Ovary (tissue), 9 donors: ENCODE data around the gene PAM. TPM values are rescaled to one million over a fixed set of nuclear protein-coding genes. Genes with fewer than 3 reads are reported as not detected.
"Not testable (repeated sequence)": the region's sequence is repeated elsewhere in the genome, so short reads cannot be mapped to it uniquely, and the experiment has no call there.

Experiments used
- DNase-seq, 5 donors: peaks; one replicate each; pipeline ENCODE4 v3.0.0-alpha.2; 2019 to 2020
- H3K27ac ChIP-seq, 2 donors: fragments of 200-600 bp; one replicate each; pipeline versions ENCODE4 v1.5.1 to v1.8.0; 2019 to 2022
- H3K27me3 ChIP-seq: fragments of 200-600 bp; one replicate; pipeline ENCODE4 v1.8.0; 2022
- H3K36me3 ChIP-seq: fragments of 200-600 bp; sonication (generic); one replicate; pipeline ENCODE4 v1.5.1; 2019
- H3K4me1 ChIP-seq: one replicate; pipeline ENCODE4 v1.8.1; 2013; ENCODE audit warnings: mild to moderate bottlenecking, moderate library complexity; ENCODE audit not compliant: insufficient read depth
- H3K4me3 ChIP-seq: fragments of 200-600 bp; sonication (generic); one replicate; pipeline ENCODE4 v1.5.1; 2017
- H3K9me3 ChIP-seq, 2 donors: fragments of 200-600 bp in 1 of 2; sonication (generic) in 1 of 2; one replicate each; pipeline versions ENCODE4 v1.5.1 to v1.8.1; 2013 to 2019; ENCODE audit warnings: mild to moderate bottlenecking in 1 of 2, moderate library complexity in 1 of 2
- CTCF ChIP-seq, 3 donors: fragments of 450-650 bp in 2 of 3; fragments of 200-600 bp in 1 of 3; IDR thresholded peaks; one replicate each; pipeline versions ENCODE4 v1.5.1 to v1.8.0; 2016 to 2022; ENCODE audit warnings: antibody characterized with exemption in 3 of 3, mild to moderate bottlenecking in 1 of 3
- EP300 ChIP-seq: sonication (generic); formaldehyde crosslinking; IDR thresholded peaks from one replicate; pipeline ENCODE4 v1.6.1; 2017; ENCODE audit warnings: antibody characterized with exemption
- POLR2A ChIP-seq: fragments of 450-650 bp; IDR thresholded peaks from one replicate; pipeline ENCODE4 v1.6.1; 2017; ENCODE audit warnings: antibody characterized with exemption, mild to moderate bottlenecking, moderate library complexity
- WGBS, 3 donors: extraction: QIAGEN DNeasy Blood & Tissue Kit in 1 of 3; methylation state at CpG; one replicate each; pipeline versions ENCODE4 v1.1.5 to v1.1.7; 2013 to 2017; 5-methylcytosine and 5-hydroxymethylcytosine counted together
- intact Hi-C, 4 donors: fragments of 100-400 bp; cut with DNase I; formaldehyde crosslinking; loops; one replicate each; pipeline versions ENCODE4 v1.11.0 to v1.15.1; 2022 to 2023
- polyA plus RNA-seq, 2 donors: library from polyadenylated mRNA; stranded (reverse); fragments of 200-250 nt in 1 of 2; fragments of 350-450 nt in 1 of 2; fragmentation: Illumina TruSeq in 1 of 2; extraction: RNeasy Lipid Tissue Mini Kit (QIAGEN cat#74804) in 1 of 2; gene quantifications; one replicate each; pipeline ENCODE4 v1.2.3, GENCODE V29; 2013 to 2014
- total RNA-seq, 7 donors: library from RNA; depleted of rRNA in 2 of 7; stranded (reverse); fragments of >200 nt in 2 of 7; fragmentation: NEBNext Ultra II Directional in 3 of 7; extraction: Animal tissue kit (Norgen Biotek cat#: 25700) in 3 of 7; gene quantifications; one replicate each; pipeline versions ENCODE4 v1.1.0 to v1.2.4, GENCODE V29; 2016 to 2023
- donor health status: DM: no; HTN: no; CAD: no; lungs with moderate emphysema.
- donor health status: DM: no; HTN: no; CAD: no.
- donor health status: Bipolar disorder and iron deficiency.
- donor health status: DM: yes; HTN: yes; CAD: no.
- donor health status: DM: no; HTN: no; CAD: no.
- donor health status: DM: yes; HTN: yes; CAD: no.

Gene PAM
- total and polyA plus RNA-seq, 9 donors, result 124 to 431 (median 187) TPM

GRCh38 chr5:102767862-102768261, 12.8 kb downstream of the PAM start:
- intact Hi-C loops, result no loop called here
- 92 to 99% (median 95%) methylated on average over 2 of the region's 2 CpGs for WGBS, 3 donors
- H3K36me3 ChIP-seq, result no peaks in the 10 kb centered on the region
- no peaks in the 10 kb centered on the region for H3K9me3 ChIP-seq
- TF ChIP-seq EP300 (no peak), POLR2A (no peak), CTCF (IDR thresholded peaks at IDR 0.05) (no peak)
- peaks cover 5% of the 10 kb centered on the region for H3K4me1 ChIP-seq
- H3K4me3 ChIP-seq, result no peak overlapping the region
- no peaks in the 10 kb centered on the region for H3K27me3 ChIP-seq
- no peak for DNase-seq
- H3K27ac ChIP-seq, result no peak overlapping the region

- Histone ChIP-seq H3K9me3 (no peaks in the 10 kb centered on the region), H3K36me3 (no peaks in the 10 kb centered on the region), H3K27ac (no peak overlapping the region), H3K27me3 (no peaks in the 10 kb centered on the region), H3K4me3 (no peak overlapping the region), H3K4me1 (peaks cover 5% of the 10 kb centered on the region)
- intact Hi-C loops, result no loop called here
- DNase-seq, result no peak
- TF ChIP-seq POLR2A (no peak), EP300 (no peak), CTCF (IDR thresholded peaks at IDR 0.05) (no peak)
- 66 to 87% (median 85%) methylated on average over 3 of the region's 3 CpGs for WGBS, 3 donors
These were observed 15.7 kb downstream of the PAM start for GRCh38 chr5:102770803-102771202.

- no peak for TF ChIP-seq EP300
- TF ChIP-seq CTCF (IDR thresholded peaks at IDR 0.05), result no peak
- no peak for TF ChIP-seq POLR2A
- no peaks in the 10 kb centered on the region for H3K9me3 ChIP-seq
- no peaks in the 10 kb centered on the region for H3K36me3 ChIP-seq
- no peak for DNase-seq
- no peaks in the 10 kb centered on the region for H3K27me3 ChIP-seq
- H3K27ac ChIP-seq, result no peak overlapping the region
- H3K4me3 ChIP-seq, result no peak overlapping the region
- peaks cover 5% of the 10 kb centered on the region for H3K4me1 ChIP-seq
- intact Hi-C loops, result no loop called here
These were observed 16.3 kb downstream of the PAM start for GRCh38 chr5:102771435-102771834.

GRCh38 chr5:102772273-102772672, 17.2 kb downstream of the PAM start:
- no peaks in the 10 kb centered on the region for H3K36me3 ChIP-seq
- H3K9me3 ChIP-seq, result no peaks in the 10 kb centered on the region
- no peaks in the 10 kb centered on the region for H3K27me3 ChIP-seq
- H3K4me3 ChIP-seq, result no peak overlapping the region
- intact Hi-C loops, result no loop called here
- DNase-seq, result no peak
- no peak overlapping the region for H3K27ac ChIP-seq
- 93 to 100% (median 97%) methylated on average over 1 of the region's 1 CpG for WGBS, 3 donors
- TF ChIP-seq EP300, result no peak
- H3K4me1 ChIP-seq, result peaks cover 5% of the 10 kb centered on the region

GRCh38 chr5:102773133-102773532, 18.0 kb downstream of the PAM start:
- Histone ChIP-seq H3K9me3 (no peaks in the 10 kb centered on the region), H3K27ac (no peak overlapping the region), H3K4me1 (peaks cover 5% of the 10 kb centered on the region), H3K4me3 (no peak overlapping the region), H3K36me3 (no peaks in the 10 kb centered on the region), H3K27me3 (no peaks in the 10 kb centered on the region)
- 89 to 100% (median 90%) methylated on average over 1 of the region's 1 CpG for WGBS, 3 donors
- no peak for TF ChIP-seq POLR2A
- no peak for TF ChIP-seq CTCF (IDR thresholded peaks at IDR 0.05)
- no peak for TF ChIP-seq EP300
- intact Hi-C loops, result no loop called here
- DNase-seq, result no peak

- H3K4me3 ChIP-seq, DNase-seq, H3K36me3 ChIP-seq, H3K27me3 ChIP-seq, H3K4me1 ChIP-seq, H3K9me3 ChIP-seq, intact Hi-C loops, H3K27ac ChIP-seq: not testable (repeated sequence)
These were observed 20.7 kb downstream of the PAM start for GRCh38 chr5:102775756-102776155.
